Measurements from ENCODE around the gene TLE2. TPM values are rescaled to one million over a fixed set of nuclear protein-coding genes. Genes with fewer than 3 reads are reported as not detected.

Gene TLE2
- 2.3 and 3.4 TPM in 2 replicates for total RNA-seq

DNA sequence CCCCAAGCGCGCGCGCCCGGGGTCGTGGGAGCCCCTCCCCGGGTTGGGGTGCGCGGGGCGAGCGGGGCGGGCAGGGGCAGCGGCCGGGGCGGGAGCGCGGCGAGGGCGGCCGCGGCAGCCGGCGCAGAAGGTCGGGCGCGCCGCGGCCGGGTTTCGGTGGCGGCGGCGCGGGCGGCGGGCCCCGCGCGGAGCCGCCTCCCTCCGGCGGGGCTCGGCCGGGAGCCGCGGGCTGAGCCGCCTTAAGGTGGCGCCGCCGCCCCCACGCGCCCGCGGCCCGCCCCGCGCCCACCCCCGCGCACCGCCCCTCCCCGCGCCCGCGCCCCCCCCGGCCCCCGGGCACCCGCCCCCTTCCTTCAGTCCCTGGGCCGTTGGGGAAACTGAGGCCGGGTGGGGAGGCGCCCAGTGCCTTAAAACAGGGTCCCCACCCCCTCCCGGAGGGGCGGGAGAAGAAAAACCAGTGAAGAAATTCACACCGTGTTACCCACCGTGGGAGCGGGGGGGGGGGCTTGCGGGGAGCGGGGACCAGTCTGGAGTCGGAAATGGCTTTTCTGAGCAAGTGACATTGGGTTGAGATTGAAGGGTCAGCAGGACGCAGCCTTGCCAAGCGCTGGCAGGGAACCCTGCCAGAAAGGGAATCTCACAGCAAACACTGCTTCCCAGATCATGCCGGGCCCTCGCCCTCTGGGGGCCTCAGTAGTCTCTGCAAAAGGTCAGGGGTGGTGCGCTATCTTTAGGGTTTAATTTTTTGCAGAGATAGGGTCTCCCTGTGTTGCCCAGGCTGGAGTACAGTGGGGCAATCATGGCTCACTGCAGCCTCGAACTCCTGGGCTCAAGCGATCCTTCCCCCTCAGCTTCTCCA is at the start of gene TLE2:
TLE2 (minus strand) TSS at position 216 of the 859 bp plus-strand sequence. CDS start 376 bp downstream, outside the sequence.

DNA sequence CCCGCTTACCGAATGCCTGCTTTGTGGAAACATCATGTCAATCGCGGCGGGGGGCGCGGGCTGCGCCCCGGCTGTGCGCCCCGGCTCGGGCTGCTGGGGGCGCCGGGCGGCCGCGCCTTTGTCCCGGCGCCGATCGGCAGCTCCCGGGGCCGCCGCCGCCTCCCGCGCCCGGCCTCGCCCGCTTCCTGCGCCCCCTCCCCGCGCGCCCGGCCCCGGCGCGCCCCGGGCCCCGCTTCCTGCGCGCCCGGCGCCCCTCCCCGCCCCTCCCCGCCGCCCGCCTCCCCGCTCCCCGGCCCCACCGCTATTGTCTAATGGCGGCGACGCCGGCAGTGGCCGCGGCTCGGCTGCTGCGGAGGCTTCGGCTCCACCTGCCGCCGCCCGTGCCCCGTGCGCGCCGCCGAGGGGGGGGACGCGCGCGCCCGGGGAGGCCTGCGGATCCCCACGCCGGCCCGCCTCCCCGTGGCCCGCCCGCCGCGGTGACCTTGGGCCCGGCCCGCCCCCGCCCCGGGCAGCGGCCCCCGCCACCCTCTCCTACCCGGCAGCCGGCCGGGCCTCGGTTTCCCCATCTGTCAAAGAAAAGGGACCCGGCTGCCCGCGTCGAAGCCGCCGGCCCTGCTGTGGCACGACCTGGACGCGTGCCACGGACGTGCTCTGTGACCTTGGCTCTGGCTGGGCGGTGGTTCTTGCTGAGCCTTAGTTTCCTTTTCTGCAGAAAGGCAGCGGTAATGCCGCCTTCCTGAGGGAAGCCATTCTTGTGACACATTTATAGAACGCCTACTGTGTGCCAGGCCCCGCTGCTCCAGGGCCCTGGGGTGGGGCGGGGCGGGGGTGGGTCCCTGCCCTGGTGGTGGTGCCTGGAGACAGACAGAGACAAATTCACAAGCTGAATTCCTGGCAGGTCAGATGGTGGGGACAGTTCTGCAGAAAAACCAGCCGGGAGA is 33.4 kb upstream of the TLE2 start, which contains the start of gene TLE5:
TLE5 (minus strand) TSS at position 331 of the 941 bp plus-strand sequence; CDS start at position 36, 295 bp downstream.

GRCh38 chr19:2977001-2977745 is 51.9 kb downstream of the TLE2 start, which contains the start of gene TLE6:
Gene TLE6 (plus strand): TSS chr19:2977564. CDS start chr19:2978234, 670 bp downstream.

Other genes starting within 250 kb of the TLE2 start
- 50.6 and 54.0 TPM in 2 replicates for gene SGTA, start 246.0 kb downstream of the TLE2 start, total RNA-seq
- 49.7 and 52.7 TPM in 2 replicates for gene THOP1, start 243.8 kb downstream of the TLE2 start, total RNA-seq
- gene ZNF554, start 209.4 kb downstream of the TLE2 start, total RNA-seq: 3.8 and 4.4 TPM in 2 replicates
- gene ZNF555, start 187.8 kb downstream of the TLE2 start, total RNA-seq: 8.5 and 8.9 TPM in 2 replicates
- gene ZNF556, start 161.9 kb downstream of the TLE2 start, total RNA-seq: 0.12 TPM in 1 of 2 replicates, not detected in the other
- gene ZNF57, start 128.4 kb downstream of the TLE2 start, total RNA-seq: 6.3 and 7.9 TPM in 2 replicates
- gene ZNF77, start 84.3 kb downstream of the TLE2 start, total RNA-seq: 2.9 and 5.3 TPM in 2 replicates
- 1.1 and 2.3 TPM in 2 replicates for gene TLE6, start 51.7 kb downstream of the TLE2 start, total RNA-seq
- gene TLE5, start 33.2 kb upstream of the TLE2 start, total RNA-seq: 343 and 350 TPM in 2 replicates
- gene GNA11, start 65.1 kb upstream of the TLE2 start, total RNA-seq: 70.2 and 79.3 TPM in 2 replicates
- 0.16 TPM in 1 of 2 replicates, not detected in the other for gene GNA15, start 106.8 kb upstream of the TLE2 start, total RNA-seq
- not detected in 2 replicates for gene S1PR4, start 149.5 kb upstream of the TLE2 start, total RNA-seq
- gene NCLN, start 156.7 kb upstream of the TLE2 start, total RNA-seq: 37.3 TPM in 2 replicates
- 0.12 TPM in 1 of 2 replicates, not detected in the other for gene CELF5, start 195.4 kb upstream of the TLE2 start, total RNA-seq